NCI-H526 (cell line): ENCODE results near the gene UBQLN4.
"Not testable (repeated sequence)": the region's sequence is repeated elsewhere in the genome, so short reads cannot be mapped to it uniquely, and the experiment has no call there.

ENCODE experiments used
- DNase-seq, 2 experiments: peaks; one replicate each; lab custom pipeline; 2025; lab: John Stamatoyannopoulos, UW

UBQLN4 gene

GRCh38 chr1:156060937-156061636 is 7.5 kb upstream of the UBQLN4 start, which contains the start of gene RAB25:
TSS of gene RAB25 (plus strand) at chr1:156061160. CDS start at chr1:156061401, 241 bp downstream.
- peak; percentile 89 to 98 for DNase-seq

GRCh38 chr1:156056326-156056849 is 2.8 kb upstream of the UBQLN4 start:
- no peak for DNase-seq

- DNase-seq: no peak
Measured at GRCh38 chr1:156055281-156056048, 1.9 kb upstream of the UBQLN4 start.

DNA sequence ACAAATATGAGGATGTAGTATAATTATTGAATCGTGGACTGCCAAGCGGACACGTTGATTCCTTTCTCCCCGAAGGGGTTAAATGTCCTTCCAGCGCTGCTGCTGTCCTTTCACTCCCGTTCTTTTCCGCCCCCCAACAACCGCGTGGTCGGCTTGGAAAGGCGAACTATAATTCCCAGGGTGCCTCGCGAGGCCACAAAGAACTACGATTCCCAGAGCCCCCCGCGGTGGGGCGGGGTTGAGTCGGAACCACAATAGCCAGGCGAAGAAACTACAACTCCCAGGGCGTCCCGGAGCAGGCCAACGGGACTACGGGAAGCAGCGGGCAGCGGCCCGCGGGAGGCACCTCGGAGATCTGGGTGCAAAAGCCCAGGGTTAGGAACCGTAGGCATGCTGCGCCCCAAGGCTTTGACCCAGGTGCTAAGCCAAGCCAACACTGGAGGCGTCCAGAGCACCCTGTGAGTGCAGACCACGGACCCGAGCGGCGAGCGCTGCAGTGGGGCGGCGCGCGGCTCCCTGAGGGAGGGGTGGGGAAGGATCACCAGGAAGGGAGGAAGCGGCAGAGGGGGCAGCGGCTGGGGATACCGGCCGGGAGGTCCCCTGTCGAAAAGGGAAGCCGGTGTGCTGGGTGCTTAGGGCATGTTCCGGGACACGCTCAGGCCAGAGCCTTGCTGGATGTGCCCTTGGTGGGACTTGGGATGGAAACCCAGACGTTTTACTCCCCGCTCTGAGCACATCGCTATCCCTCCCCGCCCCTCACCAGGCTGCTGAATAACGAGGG is 1.1 kb upstream of the UBQLN4 start, which contains the start of gene LAMTOR2:
Gene LAMTOR2, plus strand, starts transcription at position 283 of the 781 bp plus-strand sequence. Its CDS starts 108 bp downstream, at position 391.
- peak; percentile 99 to 100 for DNase-seq

DNA sequence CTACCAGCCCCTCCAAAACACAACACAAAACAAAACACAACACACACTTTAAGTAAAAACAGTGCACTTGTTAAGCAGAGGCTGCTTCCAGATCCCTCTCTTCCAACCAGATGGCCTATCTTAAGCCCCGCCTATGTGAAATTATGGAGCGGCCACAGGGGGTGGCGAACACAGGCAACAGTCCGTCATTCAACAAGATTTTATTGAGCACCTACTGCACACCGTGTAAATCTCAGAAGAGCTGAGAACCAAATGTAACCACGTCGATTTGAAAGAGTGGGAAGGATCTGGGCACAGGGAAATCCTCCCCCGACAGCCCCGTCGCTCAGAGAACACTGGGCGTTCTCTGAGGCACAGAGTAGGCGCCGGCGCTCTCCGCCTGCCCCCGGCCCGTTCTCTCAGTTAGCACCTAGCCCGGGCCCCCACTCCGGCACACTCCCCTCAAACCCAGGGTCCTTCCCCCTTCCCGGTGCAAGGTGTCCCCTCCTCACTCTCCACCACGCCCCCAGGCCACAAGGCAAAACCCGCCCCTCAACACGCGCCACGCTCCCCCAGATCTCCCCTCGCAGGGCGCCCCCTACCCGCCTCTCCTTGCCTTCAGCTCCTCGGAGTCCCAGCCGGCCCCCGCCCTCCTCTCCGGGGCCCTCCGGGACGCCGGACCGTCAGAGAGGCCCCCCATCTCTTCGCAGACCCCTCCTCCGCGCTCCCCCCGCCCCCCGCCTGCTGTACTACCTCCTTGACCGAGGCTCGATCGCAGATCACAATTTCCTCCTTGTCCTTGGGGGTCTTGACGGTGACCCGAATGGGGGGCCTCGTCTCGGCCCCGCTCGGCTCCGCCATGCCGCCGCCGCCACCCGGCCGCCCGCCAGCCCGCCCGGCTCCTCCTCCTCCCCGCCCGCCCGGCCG is 483 bp downstream of the UBQLN4 start:
- DNase-seq: peak; percentile 79 to 90

DNA sequence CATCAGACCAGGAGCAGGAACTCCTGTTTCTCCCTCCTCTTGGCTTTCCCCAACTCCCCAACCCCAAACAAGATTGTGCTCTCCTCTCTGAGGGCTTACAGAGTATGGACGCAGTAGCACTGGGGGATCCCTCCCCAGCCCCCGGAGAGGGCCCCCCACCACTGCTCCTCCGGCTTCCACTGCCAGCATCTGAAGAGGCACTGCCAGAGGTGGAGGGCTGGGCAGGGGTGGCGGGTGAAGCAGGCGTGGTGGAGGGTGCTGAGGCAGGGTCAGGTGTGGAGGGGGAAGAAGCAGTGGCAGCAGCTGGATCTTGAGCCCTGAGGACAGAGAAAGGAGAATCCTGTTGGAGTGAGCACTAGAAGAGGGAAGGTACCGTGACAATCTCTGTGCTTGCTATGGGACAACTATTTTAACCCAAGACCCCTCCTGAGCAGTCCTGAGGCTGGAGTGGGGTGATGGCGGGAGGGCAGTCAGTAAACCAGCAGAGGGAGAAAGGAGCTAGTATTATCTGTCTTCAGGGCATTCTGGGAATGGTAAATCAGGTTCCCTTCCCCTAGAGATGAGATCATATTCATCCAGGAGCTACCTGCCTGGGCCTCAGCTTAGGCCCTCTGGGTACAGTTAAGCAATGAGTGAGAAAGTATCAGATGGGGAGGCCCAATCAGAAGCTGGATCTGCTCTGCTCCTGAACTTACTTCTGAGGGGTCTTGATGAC is 2.4 kb downstream of the UBQLN4 start:
- DNase-seq: no peak

DNA sequence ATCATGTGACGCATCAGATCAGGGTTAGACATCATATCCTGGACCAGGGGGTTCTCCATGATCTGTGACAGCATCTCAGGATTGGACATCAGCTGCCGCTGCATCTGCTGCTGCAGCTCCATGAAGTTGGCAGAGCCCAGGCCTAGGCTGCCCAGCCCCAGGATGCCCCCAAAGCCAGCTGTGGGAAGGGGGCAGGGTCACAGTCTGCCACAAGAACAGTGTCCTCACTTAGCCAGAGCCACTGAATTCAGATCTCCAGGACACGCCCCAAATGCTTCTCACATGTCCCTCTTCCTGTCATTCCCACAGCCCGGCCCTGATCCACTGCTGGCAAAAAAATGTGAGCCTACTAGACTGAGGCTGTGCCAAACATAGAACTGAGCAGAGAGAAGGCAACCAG is 3.2 kb downstream of the UBQLN4 start:
- no peak for DNase-seq

DNA sequence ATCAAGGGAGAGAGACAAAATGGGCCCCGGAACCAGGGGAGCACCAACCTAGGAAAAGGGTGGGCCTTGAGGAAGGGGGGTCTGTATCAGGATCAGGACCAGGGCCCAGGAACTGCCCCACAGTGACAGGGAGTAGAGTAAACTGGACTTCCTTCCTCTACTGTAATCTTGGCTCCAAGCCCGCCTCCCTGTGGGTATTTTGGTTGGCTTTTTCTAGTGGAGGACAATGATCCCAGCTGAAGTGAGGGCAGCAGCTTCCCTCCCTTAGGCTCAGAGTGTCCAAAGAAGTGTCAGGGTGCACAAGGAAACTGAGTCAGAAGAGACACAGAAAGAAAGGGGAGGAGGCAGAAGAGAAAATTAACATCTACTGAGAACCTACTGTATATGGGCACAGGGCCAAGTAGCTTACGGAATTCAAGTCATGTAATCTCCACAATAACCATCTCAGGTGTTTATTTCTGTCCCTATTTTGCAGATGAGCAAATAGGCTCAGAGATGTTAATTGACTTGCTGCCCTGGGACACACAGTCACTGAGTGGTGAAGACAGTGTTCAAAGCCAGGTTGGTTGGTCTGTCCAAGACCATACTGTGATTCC is 4.8 kb downstream of the UBQLN4 start:
- DNase-seq: no peak

- DNase-seq: no peak
Measured at GRCh38 chr1:156045076-156045475, 8.5 kb downstream of the UBQLN4 start.

DNA sequence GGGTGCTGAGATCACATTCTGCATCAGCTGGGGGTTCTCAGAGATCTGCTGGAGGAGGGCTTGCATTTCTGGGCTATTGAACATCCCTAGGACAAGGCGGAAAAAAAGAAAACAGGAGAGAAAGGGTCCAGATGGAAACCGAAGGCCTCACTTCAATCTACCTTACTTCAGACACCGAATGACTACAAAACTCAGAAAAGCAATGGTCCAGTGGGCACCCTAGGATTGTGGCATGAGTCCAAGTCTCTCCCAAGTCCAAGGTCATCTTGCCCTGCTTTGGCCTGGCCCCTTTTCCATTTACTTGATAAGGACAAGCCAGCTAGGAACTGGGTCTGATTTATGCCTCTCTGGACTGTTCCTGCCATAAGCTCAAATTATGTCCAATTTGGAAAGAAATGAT is 10.8 kb downstream of the UBQLN4 start:
- DNase-seq: no peak

DNA sequence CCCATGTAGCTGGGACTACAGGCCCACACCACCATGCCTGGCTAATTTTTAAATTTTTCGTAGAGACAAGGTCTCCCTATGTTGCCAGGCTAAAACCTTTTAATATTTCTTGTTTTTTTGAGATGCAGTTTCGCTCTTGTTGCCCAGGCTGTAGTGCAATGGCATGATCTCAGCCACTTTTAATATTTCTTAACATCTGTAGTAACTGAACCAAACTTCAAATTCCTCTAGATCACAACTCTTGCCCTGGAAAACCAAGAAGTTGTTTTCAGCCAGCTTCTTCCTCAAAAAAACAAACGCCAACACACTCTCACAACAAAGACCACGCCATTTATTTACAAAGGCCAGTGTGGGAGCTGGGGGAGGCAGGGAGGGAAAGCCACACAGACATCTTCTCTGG is 18.6 kb downstream of the UBQLN4 start:
- not testable (repeated sequence) for DNase-seq

- DNase-seq: no peak
Measured at GRCh38 chr1:156033011-156033410, 20.6 kb downstream of the UBQLN4 start.

GRCh38 chr1:156026588-156026987 is 27.0 kb downstream of the UBQLN4 start:
- DNase-seq: no peak

- peak; percentile 76 to 88 for DNase-seq
Measured at GRCh38 chr1:156025876-156026275, 27.7 kb downstream of the UBQLN4 start.

DNA sequence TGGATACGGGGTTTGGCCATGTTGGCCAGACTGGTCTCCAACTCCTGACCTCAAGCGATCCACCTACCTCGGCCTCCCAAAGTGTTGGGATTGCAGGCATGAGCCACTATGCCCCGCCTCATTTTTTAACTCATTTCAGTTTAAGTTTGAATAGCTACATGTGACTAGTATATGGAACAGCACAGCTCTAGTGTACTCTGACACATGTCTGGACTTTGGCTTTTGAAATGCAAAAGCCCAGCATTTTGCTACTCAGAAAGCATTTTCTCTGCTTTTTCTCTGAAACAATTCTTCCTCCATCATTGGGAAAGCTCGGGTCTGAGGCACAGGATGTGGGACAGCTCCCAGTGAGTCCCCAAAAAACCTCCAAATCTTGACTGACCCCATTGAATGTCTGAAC is 28.8 kb downstream of the UBQLN4 start:
- DNase-seq: no peak

- DNase-seq: no peak
Measured at GRCh38 chr1:156021954-156022353, 31.6 kb downstream of the UBQLN4 start.

DNA sequence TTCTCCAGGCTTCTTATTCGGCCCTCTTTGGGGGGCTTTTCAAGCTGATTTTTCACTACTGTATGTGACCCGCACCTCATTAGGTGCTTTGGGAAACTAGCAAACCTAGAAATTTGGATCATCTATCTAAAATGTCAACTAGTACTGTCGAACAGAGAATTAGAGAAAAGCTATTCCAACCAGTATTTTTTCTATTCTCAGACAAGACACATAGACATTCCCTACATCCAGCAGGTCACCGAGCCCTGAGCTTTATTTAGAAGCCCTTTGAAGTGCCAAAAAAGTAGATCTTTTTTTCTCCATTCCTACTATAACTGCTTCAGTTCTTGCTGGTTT is 32.5 kb downstream of the UBQLN4 start:
- no peak for DNase-seq

DNA sequence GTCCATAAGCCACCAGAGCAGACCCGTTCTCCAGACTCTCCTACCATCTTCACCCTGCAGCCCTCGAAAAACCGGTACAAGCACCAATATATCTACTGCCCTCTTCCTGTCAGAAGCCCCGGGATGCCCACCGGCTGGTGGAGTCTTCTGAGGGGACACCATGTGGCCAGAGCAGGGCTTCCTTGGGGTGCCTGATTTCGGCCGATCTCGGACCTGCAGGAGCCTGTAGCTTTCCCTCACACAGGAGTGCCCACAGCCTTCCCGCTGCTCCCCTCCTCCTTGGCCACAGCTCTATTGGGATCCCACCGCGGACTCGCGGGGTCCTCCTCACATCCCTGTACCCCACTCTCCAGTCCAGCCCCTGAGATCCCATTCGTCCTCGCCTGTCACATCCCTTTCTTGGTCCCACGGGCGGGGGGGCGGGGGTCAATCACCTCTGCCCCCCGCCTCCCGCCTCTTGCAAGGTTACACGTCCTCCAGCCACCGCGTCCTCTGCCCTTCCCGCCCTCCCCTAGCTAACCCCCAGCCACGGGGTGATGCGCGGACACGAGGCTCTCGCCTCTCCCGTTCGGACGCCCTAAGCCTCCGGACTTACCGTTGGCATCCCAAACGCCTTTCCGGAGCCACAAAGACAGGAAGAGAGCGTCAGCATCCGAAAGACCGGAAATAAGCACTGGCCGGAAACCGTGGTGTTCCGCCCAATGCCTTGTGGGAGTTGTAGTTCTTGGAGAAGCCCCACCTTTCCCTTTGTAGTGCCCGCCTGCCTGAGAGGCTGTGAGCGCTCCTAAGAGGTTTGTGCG is 33.1 kb downstream of the UBQLN4 start, which contains the start of gene SSR2:
Gene SSR2, minus strand, starts transcription at position 659 of the 800 bp plus-strand sequence. CDS start 784 bp downstream, outside the sequence.
- peak; percentile 96 to 99 for DNase-seq

DNA sequence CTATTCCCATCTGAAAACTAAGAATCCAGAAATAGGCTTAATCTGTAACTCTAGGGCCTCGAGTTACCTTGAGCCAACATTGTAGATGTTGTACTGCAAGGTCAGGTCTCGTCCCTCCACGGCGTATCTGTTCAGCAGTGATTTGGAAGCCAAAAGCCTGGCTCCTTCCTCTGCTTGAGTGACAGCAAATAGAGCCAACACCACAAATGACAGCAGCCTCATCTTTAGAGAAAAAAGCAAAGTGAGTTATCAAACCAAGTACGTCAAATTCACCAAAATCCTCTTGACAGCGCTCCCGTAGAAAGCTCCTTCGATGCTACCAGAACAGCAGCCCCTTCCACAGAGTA is 33.7 kb downstream of the UBQLN4 start:
- no peak for DNase-seq
